H1 (cell line): ENCODE data around the gene FAM120B. TPM values are rescaled to one million over a fixed set of nuclear protein-coding genes. Genes with fewer than 3 reads are reported as not detected.

Experiments
- CBX8 ChIP-seq: fragments of 300-800, 300-1000 bp; sonication (generic); IDR thresholded peaks from 2 replicates; pipeline ENCODE4 v1.7.1; 2016; ENCODE audit warnings: low read depth, low read length, borderline replicate concordance
- CEBPB ChIP-seq: IDR thresholded peaks from 2 replicates; pipeline ENCODE4 v1.6.1; 2012; ENCODE audit warnings: low read depth, low read length
- CHD7 ChIP-seq: fragments of 300-600 bp; sonication (generic); IDR thresholded peaks from 2 replicates; pipeline ENCODE4 v1.7.1; 2012; ENCODE audit warnings: low read length, moderate library complexity, mild to moderate bottlenecking, inconsistent platforms; ENCODE audit not compliant: insufficient replicate concordance
- GABPA ChIP-seq: IDR thresholded peaks from 2 replicates; pipeline ENCODE4 v1.6.1; 2011; ENCODE audit warnings: mild to moderate bottlenecking, low read length, moderate library complexity, borderline replicate concordance; ENCODE audit not compliant: insufficient read depth
- KDM5A ChIP-seq: fragments of 200-600 bp; IDR thresholded peaks from 2 replicates; pipeline ENCODE4 v1.7.1; 2012; ENCODE audit warnings: mild to moderate bottlenecking, low read length, inconsistent platforms, mixed read lengths
- NRF1 ChIP-seq: IDR thresholded peaks from 2 replicates; pipeline ENCODE4 v1.6.1; 2011; ENCODE audit warnings: mild to moderate bottlenecking, low read depth, low read length, improper control_type of control experiment
- PHF8 ChIP-seq: fragments of 200-600 bp; sonication (generic); conservative IDR thresholded peaks from 2 replicates; pipeline ENCODE4 v1.7.1; 2012; ENCODE audit warnings: low read depth, mild to moderate bottlenecking, inconsistent platforms, low read length, moderate library complexity
- POLR2AphosphoS5 ChIP-seq: IDR thresholded peaks from 2 replicates; pipeline ENCODE4 v1.6.1; 2011; ENCODE audit warnings: low read depth, low read length
- SIN3A ChIP-seq, 2 experiments: IDR thresholded peaks in 1 of 2; conservative IDR thresholded peaks in 1 of 2; 2 replicates each; pipeline ENCODE4 v1.6.1; 2011 to 2012; ENCODE audit warnings: low read length in 2 of 2, improper control_type of control experiment in 1 of 2, low read depth in 1 of 2, mild to moderate bottlenecking in 1 of 2
- SIX5 ChIP-seq: IDR thresholded peaks from 2 replicates; pipeline ENCODE4 v1.6.1; 2011; ENCODE audit warnings: mild to moderate bottlenecking, low read depth, low read length
- SP4 ChIP-seq: IDR thresholded peaks from 2 replicates; pipeline ENCODE4 v1.6.1; 2012; ENCODE audit warnings: low read length, inconsistent platforms
- SRF ChIP-seq: IDR thresholded peaks from 2 replicates; pipeline ENCODE4 v1.6.1; 2011; ENCODE audit warnings: mild to moderate bottlenecking, low read depth, low read length, moderate library complexity
- polyA plus RNA-seq, 7 experiments: library from polyadenylated mRNA; depleted of rRNA in 3 of 7; stranded (reverse) in 5 of 7; unstranded in 2 of 7; fragments of >200 nt in 5 of 7; fragments of 200-250 nt in 2 of 7; gene quantifications; 1 replicate in 5 of 7; 2 replicates in 1 of 7; 4 replicates in 1 of 7; pipeline versions ENCODE4 v1.2.1 to v1.2.3, GENCODE V29; 2011 to 2013; ENCODE audit warnings: missing spikeins in 2 of 7, mixed read lengths in 2 of 7
- total RNA-seq: library from RNA; stranded (reverse); fragmentation: NEBNext Ultra II Directional; extraction: Animal tissue kit (Norgen Biotek cat#: 25700); gene quantifications from 2 replicates; pipeline ENCODE4 v1.2.1, GENCODE V29; 2021

The FAM120B gene
- total and polyA plus RNA-seq, 2 of the 8 experiments (the other 6 are each of a cell fraction or from before 2014, with no cell fraction given), result 5.1 to 12.5 TPM

- no peak for TF ChIP-seq CHD7
- no peak for TF ChIP-seq SIN3A (conservative IDR thresholded peaks at IDR 0.05 in 1 of 2, IDR thresholded peaks at IDR 0.05 in 1 of 2; ENCODE audit: low read depth in 1 of 2, low read length in 2 of 2)
- no peak for TF ChIP-seq SRF
- TF ChIP-seq NRF1, result no peak
- TF ChIP-seq CBX8, result no peak
- TF ChIP-seq GABPA, result no peak
- no peak for TF ChIP-seq PHF8
- TF ChIP-seq CEBPB, result no peak
- TF ChIP-seq SP4, result no peak
- no peak for TF ChIP-seq KDM5A
- no peak for TF ChIP-seq POLR2AphosphoS5
- no peak for TF ChIP-seq SIX5
Observed at GRCh38 chr6:170314983-170315382, 8.4 kb downstream of the FAM120B start (continued).
